Fibroblast of mammary gland (primary cell): Measurements from ENCODE around the gene POU3F3.

Experiments used
- DNase-seq: peaks from one replicate; pipeline ENCODE4 v3.0.0-alpha.2; 2010; ENCODE audit warnings: low read depth
- H3K4me3 ChIP-seq: 2 replicates; pipeline ENCODE4 v1.5.1; 2011; ENCODE audit warnings: low read depth, mild to moderate bottlenecking, low read length, moderate library complexity; ENCODE audit not compliant: control insufficient read depth
- CTCF ChIP-seq: conservative IDR thresholded peaks from 2 replicates; pipeline ENCODE4 v1.5.1; 2011; ENCODE audit warnings: low read depth, low read length, inconsistent platforms; ENCODE audit not compliant: control insufficient read depth, insufficient read depth

Gene POU3F3

GRCh38 chr2:104850361-104851290 is 3.3 kb upstream of the POU3F3 start:
- no peak overlapping the region for H3K4me3 ChIP-seq
- DNase-seq = no peak
- TF ChIP-seq CTCF = no peak

- no peak for TF ChIP-seq CTCF
These were observed 2.4 kb upstream of the POU3F3 start for GRCh38 chr2:104851291-104852089.

GRCh38 chr2:104852090-104852666 is 1.7 kb upstream of the POU3F3 start:
- DNase-seq = no peak
- H3K4me3 ChIP-seq = no peak overlapping the region
- TF ChIP-seq CTCF = no peak

More at GRCh38 chr2:104851291-104852089, 2.4 kb upstream of the POU3F3 start:
- no peak overlapping the region for H3K4me3 ChIP-seq
- no peak for DNase-seq

GRCh38 chr2:104854498-104855220 is 744 bp downstream of the POU3F3 start:
- no peak for TF ChIP-seq CTCF
- no peak for DNase-seq
- H3K4me3 ChIP-seq = no peak overlapping the region

- DNase-seq = no peak
- TF ChIP-seq CTCF = no peak
- no peak overlapping the region for H3K4me3 ChIP-seq
These were observed 1.5 kb downstream of the POU3F3 start for GRCh38 chr2:104855221-104856085.
